ENCODE data around the gene NDUFS5.
"Not testable (repeated sequence)": the region's sequence is repeated elsewhere in the genome, so short reads cannot be mapped to it uniquely, and the experiment has no call there.

NDUFS5 gene

GRCh38 chr1:39046613-39047210 lies 20.6 kb downstream of the NDUFS5 start:
- H3K4me3 ChIP-seq (ENCODE audit: low read depth, low read length): no peak overlapping the region
- TF ChIP-seq, protein P1, sequence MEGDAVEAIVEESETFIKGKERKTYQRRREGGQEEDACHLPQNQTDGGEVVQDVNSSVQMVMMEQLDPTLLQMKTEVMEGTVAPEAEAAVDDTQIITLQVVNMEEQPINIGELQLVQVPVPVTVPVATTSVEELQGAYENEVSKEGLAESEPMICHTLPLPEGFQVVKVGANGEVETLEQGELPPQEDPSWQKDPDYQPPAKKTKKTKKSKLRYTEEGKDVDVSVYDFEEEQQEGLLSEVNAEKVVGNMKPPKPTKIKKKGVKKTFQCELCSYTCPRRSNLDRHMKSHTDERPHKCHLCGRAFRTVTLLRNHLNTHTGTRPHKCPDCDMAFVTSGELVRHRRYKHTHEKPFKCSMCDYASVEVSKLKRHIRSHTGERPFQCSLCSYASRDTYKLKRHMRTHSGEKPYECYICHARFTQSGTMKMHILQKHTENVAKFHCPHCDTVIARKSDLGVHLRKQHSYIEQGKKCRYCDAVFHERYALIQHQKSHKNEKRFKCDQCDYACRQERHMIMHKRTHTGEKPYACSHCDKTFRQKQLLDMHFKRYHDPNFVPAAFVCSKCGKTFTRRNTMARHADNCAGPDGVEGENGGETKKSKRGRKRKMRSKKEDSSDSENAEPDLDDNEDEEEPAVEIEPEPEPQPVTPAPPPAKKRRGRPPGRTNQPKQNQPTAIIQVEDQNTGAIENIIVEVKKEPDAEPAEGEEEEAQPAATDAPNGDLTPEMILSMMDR (IDR thresholded peaks at IDR 0.05; ENCODE audit: borderline replicate concordance, insufficient read depth, low read depth, low read length): no peak

DNA sequence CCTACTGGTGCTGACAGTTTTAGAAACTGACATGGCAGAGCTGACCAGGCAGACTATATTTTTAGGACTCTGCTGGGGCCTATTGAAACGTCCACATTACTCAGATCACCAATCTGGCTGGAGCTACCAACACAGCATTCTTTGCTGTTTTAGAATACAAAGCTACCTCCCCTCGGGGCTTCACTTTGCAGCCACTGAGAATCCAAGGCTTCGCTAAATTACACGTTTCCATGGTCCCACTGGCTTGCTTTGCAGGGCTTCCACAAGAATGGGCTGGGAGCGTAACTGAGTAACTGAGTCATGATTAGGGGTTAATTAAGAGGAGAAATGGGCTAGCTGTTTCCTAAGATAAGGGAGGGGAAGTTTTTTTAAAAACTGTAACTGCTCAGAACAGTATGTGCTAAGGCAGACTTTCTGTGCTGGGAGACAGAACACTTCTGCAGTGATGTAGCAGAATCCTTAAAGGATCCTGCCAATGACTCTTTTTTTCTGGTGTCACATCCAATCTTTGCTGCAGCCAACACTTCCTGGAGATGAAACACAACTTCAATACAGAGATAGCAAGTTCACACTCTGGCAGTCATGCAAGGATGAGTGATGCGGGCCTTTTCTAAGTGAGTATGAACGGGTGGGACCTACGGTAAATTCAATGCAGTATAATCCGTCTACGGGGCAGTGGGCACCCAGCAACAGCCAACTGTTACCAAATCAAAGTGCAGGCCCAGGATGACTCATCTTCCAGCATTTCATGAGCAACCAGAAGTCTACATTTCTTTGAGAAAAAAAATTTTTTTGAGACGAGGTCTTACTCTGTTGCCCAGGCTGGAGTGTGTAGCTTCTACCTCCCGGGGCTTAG lies 21.5 kb downstream of the NDUFS5 start:
- TF ChIP-seq, protein P1 (IDR thresholded peaks at IDR 0.05; ENCODE audit: borderline replicate concordance, insufficient read depth, low read depth, low read length): no peak
- no peak overlapping the region for H3K4me3 ChIP-seq (ENCODE audit: low read depth, low read length)

DNA sequence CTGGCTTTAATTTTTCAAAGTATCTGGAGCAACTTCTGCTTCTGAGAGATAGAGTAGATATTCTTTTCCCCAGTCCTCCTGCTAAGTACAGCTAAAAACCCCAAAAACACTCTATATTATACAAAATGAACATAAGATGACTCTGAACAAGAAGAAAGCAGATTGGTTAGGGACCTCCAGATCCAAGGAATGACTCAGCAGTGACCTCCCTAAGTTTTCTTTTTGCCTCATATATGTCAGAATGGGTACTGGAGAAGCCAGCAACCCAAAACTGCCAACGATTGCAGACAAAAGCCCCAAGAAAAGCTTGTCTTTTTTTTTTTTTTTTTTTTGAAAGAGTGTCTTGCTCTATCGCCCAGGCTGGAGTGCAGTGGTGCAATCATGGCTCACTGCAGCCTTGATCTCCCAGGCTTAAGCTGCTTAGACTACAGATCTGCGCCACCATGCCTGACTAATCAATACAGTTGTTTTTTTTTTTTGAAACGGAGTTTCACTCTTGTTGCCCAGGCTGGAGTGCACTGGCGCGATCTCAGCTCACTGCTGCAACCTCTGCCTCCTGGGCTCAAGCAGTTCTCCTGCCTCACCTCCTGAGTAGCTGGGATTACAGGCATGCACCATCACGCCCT lies 22.7 kb downstream of the NDUFS5 start:
- TF ChIP-seq, protein P1 (IDR thresholded peaks at IDR 0.05; ENCODE audit: borderline replicate concordance, insufficient read depth, low read depth, low read length): no peak
- H3K4me3 ChIP-seq (ENCODE audit: low read depth, low read length): no peak overlapping the region

DNA sequence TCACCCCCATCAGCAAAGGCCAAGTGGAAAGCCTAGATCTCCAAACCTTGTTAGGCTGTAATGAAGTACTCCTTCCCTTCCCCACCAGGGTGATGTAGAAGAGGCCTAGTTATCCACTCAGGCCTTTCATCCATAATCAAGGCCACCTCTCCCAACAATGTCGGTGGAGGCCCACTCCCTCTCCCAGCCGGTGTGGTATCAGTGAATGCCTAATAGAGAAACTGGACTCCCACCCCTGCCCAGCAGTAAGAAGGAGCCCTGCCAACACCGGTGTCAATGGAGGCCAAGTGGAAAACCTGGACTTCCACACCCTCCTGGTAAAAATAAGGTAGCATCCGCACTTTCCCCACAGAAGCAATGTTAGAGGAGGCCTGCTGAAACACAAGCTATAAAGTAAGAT lies 23.9 kb downstream of the NDUFS5 start:
- TF ChIP-seq, protein P1 (IDR thresholded peaks at IDR 0.05; ENCODE audit: borderline replicate concordance, insufficient read depth, low read depth, low read length): no peak
- H3K4me3 ChIP-seq (ENCODE audit: low read depth, low read length): no peak overlapping the region

GRCh38 chr1:39051193-39051850 lies 25.2 kb downstream of the NDUFS5 start:
- H3K4me3 ChIP-seq (ENCODE audit: low read depth, low read length): not testable (repeated sequence)

DNA sequence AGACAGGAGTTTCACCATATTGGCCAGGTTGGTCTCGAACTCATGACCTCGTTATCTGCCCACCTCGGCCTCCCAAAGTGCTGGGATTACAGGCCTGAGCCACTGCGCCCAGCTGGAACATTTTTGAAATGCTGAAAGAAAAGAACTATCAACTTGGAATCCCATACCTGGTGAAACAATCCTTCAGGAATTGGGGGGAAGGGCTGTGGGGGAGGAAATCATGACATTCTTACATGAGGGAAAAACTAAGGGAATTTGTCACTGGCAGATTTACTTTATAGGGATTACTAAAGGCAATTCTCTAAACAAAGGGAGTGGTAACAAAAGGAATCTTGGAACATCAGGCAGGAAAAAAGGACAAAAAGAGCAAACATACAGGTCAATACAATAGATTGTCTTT lies 25.8 kb downstream of the NDUFS5 start:
- no peak overlapping the region for H3K4me3 ChIP-seq (ENCODE audit: low read depth, low read length)
- TF ChIP-seq, protein P1 (IDR thresholded peaks at IDR 0.05; ENCODE audit: borderline replicate concordance, insufficient read depth, low read depth, low read length): no peak

- not testable (repeated sequence) for H3K4me3 ChIP-seq (ENCODE audit: low read depth, low read length)
Measured at GRCh38 chr1:39055213-39055710, 29.1 kb downstream of the NDUFS5 start.

- not testable (repeated sequence) for H3K4me3 ChIP-seq (ENCODE audit: low read depth, low read length)
Measured at GRCh38 chr1:39061516-39061915, 35.4 kb downstream of the NDUFS5 start.
